Stimulated activated naive B cell treated with anti-CD40 and anti-IgM and Interleukin-4, amounts not matched to agents 10 μg/mL and 1 μg/mL and 100 μg/mL, for 72 hours (primary cell): ENCODE data around the gene OTOP1.
A peak's percentile ranks its signal among the peaks of the same experiment; 100 is the strongest.
"Not testable (repeated sequence)": the region's sequence is repeated elsewhere in the genome, so short reads cannot be mapped to it uniquely, and the experiment has no call there.

Experiments used
- ATAC-seq, 2 donors: fragments of 150-1000 bp; cut with Tn5 transposase; replicated peaks; 2 replicates each; pipeline ENCODE4 v1.10.0; 2021; ENCODE audit warnings: moderate library complexity in 1 of 2
- DNase-seq: peaks from one replicate; pipeline ENCODE4 v3.0.0; 2021
- H3K27ac Mint-ChIP-seq: one replicate; pipeline ENCODE4 v1.8.0; 2022; ENCODE audit warnings: mild to moderate bottlenecking, mixed read lengths
- H3K27me3 Mint-ChIP-seq, 2 donors: one replicate each; pipeline ENCODE4 v1.8.0; 2022; ENCODE audit warnings: mixed read lengths in 2 of 2
- H3K36me3 Mint-ChIP-seq, 2 donors: one replicate each; pipeline ENCODE4 v1.8.0; 2022; ENCODE audit warnings: mixed read lengths in 2 of 2, mild to moderate bottlenecking in 1 of 2
- H3K4me1 Mint-ChIP-seq, 2 donors: one replicate each; pipeline ENCODE4 v1.8.0; 2022; ENCODE audit warnings: mixed read lengths in 2 of 2, mild to moderate bottlenecking in 1 of 2
- H3K4me3 Mint-ChIP-seq, 2 donors: one replicate each; pipeline ENCODE4 v1.8.0; 2022; ENCODE audit warnings: mild to moderate bottlenecking in 2 of 2, mixed read lengths in 2 of 2, moderate library complexity in 1 of 2
- H3K9me3 Mint-ChIP-seq, 2 donors: one replicate each; pipeline ENCODE4 v1.8.0; 2022; ENCODE audit warnings: mixed read lengths in 2 of 2, mild to moderate bottlenecking in 1 of 2

The OTOP1 gene

GRCh38 chr4:4164532-4165173, 62.1 kb downstream of the OTOP1 start:
- H3K27me3 Mint-ChIP-seq = peaks cover 25 to 54% of the 10 kb centered on the region in 2 donors
- not testable (repeated sequence) for H3K9me3 Mint-ChIP-seq, DNase-seq, H3K4me3 Mint-ChIP-seq, H3K27ac Mint-ChIP-seq, H3K36me3 Mint-ChIP-seq, ATAC-seq
- H3K4me1 Mint-ChIP-seq = peaks cover 5 to 10% of the 10 kb centered on the region in 2 donors

GRCh38 chr4:4162186-4162585, 64.5 kb downstream of the OTOP1 start:
- not testable (repeated sequence) for ATAC-seq, H3K27ac Mint-ChIP-seq, DNase-seq, H3K9me3 Mint-ChIP-seq, H3K4me3 Mint-ChIP-seq, H3K36me3 Mint-ChIP-seq
- Mint-ChIP-seq H3K27me3 (peaks cover 21 to 37% of the 10 kb centered on the region in 2 donors), H3K4me1 (peaks cover 5 to 10% of the 10 kb centered on the region in 2 donors)

- not testable (repeated sequence) for H3K4me3 Mint-ChIP-seq, H3K27ac Mint-ChIP-seq, H3K9me3 Mint-ChIP-seq, H3K36me3 Mint-ChIP-seq, ATAC-seq
- Mint-ChIP-seq H3K27me3 (peaks cover 14 to 45% of the 10 kb centered on the region in 2 donors), H3K4me1 (peaks cover 5 to 10% of the 10 kb centered on the region in 2 donors)
- peak; percentile 27 for DNase-seq
Measured at GRCh38 chr4:4160956-4161665, 65.6 kb downstream of the OTOP1 start.

- not testable (repeated sequence) for H3K9me3 Mint-ChIP-seq, ATAC-seq, H3K36me3 Mint-ChIP-seq, H3K4me3 Mint-ChIP-seq, H3K27ac Mint-ChIP-seq, DNase-seq
- peaks cover 10 to 52% of the 10 kb centered on the region in 2 donors for H3K4me1 Mint-ChIP-seq
- peaks cover 4 to 63% of the 10 kb centered on the region in 2 donors for H3K27me3 Mint-ChIP-seq
Measured at GRCh38 chr4:4145622-4146021, 81.1 kb downstream of the OTOP1 start.

- H3K36me3 Mint-ChIP-seq, H3K9me3 Mint-ChIP-seq, DNase-seq, H3K27ac Mint-ChIP-seq, ATAC-seq: not testable (repeated sequence)
- peaks cover 2 to 38% of the 10 kb centered on the region in 2 donors for H3K4me1 Mint-ChIP-seq
- peaks cover 4 to 70% of the 10 kb centered on the region in 2 donors for H3K27me3 Mint-ChIP-seq
- H3K4me3 Mint-ChIP-seq = peak overlapping the region in 1 of 2 donors; percentile 67
Measured at GRCh38 chr4:4143376-4143775, 83.4 kb downstream of the OTOP1 start.

GRCh38 chr4:4142679-4143078, 84.0 kb downstream of the OTOP1 start:
- DNase-seq, ATAC-seq, H3K27ac Mint-ChIP-seq, H3K9me3 Mint-ChIP-seq, H3K36me3 Mint-ChIP-seq: not testable (repeated sequence)
- Mint-ChIP-seq H3K4me3 (peak overlapping the region; percentile 46 to 67), H3K4me1 (peaks cover 2 to 38% of the 10 kb centered on the region in 2 donors), H3K27me3 (peaks cover 4 to 70% of the 10 kb centered on the region in 2 donors)

GRCh38 chr4:4141186-4141585, 85.5 kb downstream of the OTOP1 start:
- H3K36me3 Mint-ChIP-seq, H3K27ac Mint-ChIP-seq, ATAC-seq, H3K9me3 Mint-ChIP-seq, DNase-seq, H3K4me3 Mint-ChIP-seq: not testable (repeated sequence)
- Mint-ChIP-seq H3K27me3 (peaks cover 4 to 60% of the 10 kb centered on the region in 2 donors), H3K4me1 (peaks cover 2 to 25% of the 10 kb centered on the region in 2 donors)
